CD14-positive monocyte (primary cell): ENCODE data around the gene PDZRN3. TPM values are rescaled to one million over a fixed set of nuclear protein-coding genes. Genes with fewer than 3 reads are reported as not detected.

Experiments
- DNase-seq, 3 donors: peaks; one replicate each; pipeline ENCODE4 v3.0.0-alpha.2; 2011 to 2022
- H2AFZ ChIP-seq: 2 replicates; pipeline ENCODE4 v1.6.0; 2012; ENCODE audit warnings: mild to moderate bottlenecking, low read depth, low read length, inconsistent platforms; ENCODE audit not compliant: insufficient read depth, poor library complexity, severe bottlenecking
- H3K27ac ChIP-seq, 2 donors: 1 replicate in 1 of 2; 2 replicates in 1 of 2; pipeline ENCODE4 v1.5.1; 2012 to 2013; ENCODE audit warnings: low read length in 2 of 2, control low read depth in 1 of 2, inconsistent platforms in 1 of 2, low read depth in 1 of 2, mild to moderate bottlenecking in 1 of 2
- H3K27me3 ChIP-seq, 2 donors: one replicate each; pipeline versions ENCODE4 v1.6.0 to v1.6.1; 2011 to 2013; ENCODE audit warnings: low read length in 2 of 2; ENCODE audit not compliant: control insufficient read depth in 2 of 2, insufficient read depth in 2 of 2
- H3K36me3 ChIP-seq, 2 donors: replicated peaks in 1 of 2; 1 replicate in 1 of 2; 2 replicates in 1 of 2; pipeline versions ENCODE4 v1.5.1 to v1.6.1; 2012 to 2013; ENCODE audit warnings: low read length in 2 of 2, control low read depth in 1 of 2, inconsistent platforms in 1 of 2, mild to moderate bottlenecking in 1 of 2; ENCODE audit not compliant: insufficient read depth in 2 of 2, control insufficient read depth in 1 of 2
- H3K4me1 ChIP-seq, 2 donors: 1 replicate in 1 of 2; 2 replicates in 1 of 2; pipeline versions ENCODE4 v1.5.1 to v1.6.1; 2012 to 2013; ENCODE audit warnings: low read length in 2 of 2, control low read depth in 1 of 2, inconsistent platforms in 1 of 2, mild to moderate bottlenecking in 1 of 2, moderate library complexity in 1 of 2; ENCODE audit not compliant: insufficient read depth in 2 of 2, control insufficient read depth in 1 of 2
- H3K4me2 ChIP-seq: replicated peaks from 2 replicates; pipeline ENCODE3; 2012; ENCODE audit warnings: low read length, moderate library complexity, mild to moderate bottlenecking; ENCODE audit not compliant: poor library complexity, severe bottlenecking; ENCODE audit errors: extremely low read depth
- H3K4me3 ChIP-seq, 3 experiments: fragments of 200-600 bp in 1 of 3; sonication (generic) in 1 of 3; replicated peaks in 1 of 3; 1 replicate in 2 of 3; 2 replicates in 1 of 3; pipeline ENCODE4 v1.5.1; 2011 to 2013; ENCODE audit warnings: low read length in 3 of 3, mild to moderate bottlenecking in 3 of 3, control low read depth in 2 of 3, low read depth in 2 of 3, inconsistent platforms in 1 of 3, moderate library complexity in 1 of 3
- H3K79me2 ChIP-seq: 2 replicates; pipeline ENCODE4 v1.6.0; 2012; ENCODE audit warnings: mild to moderate bottlenecking, control low read depth, inconsistent platforms, low read length, moderate library complexity; ENCODE audit not compliant: insufficient read depth
- H3K9ac ChIP-seq: 2 replicates; pipeline ENCODE4 v1.6.0; 2017; ENCODE audit warnings: low read length, mild to moderate bottlenecking; ENCODE audit not compliant: insufficient read depth, poor library complexity, severe bottlenecking
- H3K9me3 ChIP-seq, 2 donors: replicated peaks in 1 of 2; 1 replicate in 1 of 2; 2 replicates in 1 of 2; pipeline versions ENCODE4 v1.5.1 to v1.6.1; 2012 to 2013; ENCODE audit warnings: low read length in 2 of 2, control low read depth in 1 of 2; ENCODE audit not compliant: control insufficient read depth in 1 of 2, insufficient read depth in 1 of 2
- H4K20me1 ChIP-seq: 2 replicates; pipeline ENCODE4 v1.6.0; 2012; ENCODE audit warnings: mild to moderate bottlenecking, low read length, control low read depth, moderate library complexity; ENCODE audit not compliant: insufficient read depth
- H3K27ac Mint-ChIP-seq, 7 donors: one replicate each; pipeline ENCODE4 v1.8.0; 2020; ENCODE audit warnings: mild to moderate bottlenecking in 7 of 7, mixed read lengths in 7 of 7, moderate library complexity in 6 of 7, inconsistent platforms in 2 of 7
- H3K27me3 Mint-ChIP-seq, 3 donors: one replicate each; pipeline ENCODE4 v1.8.0; 2021 to 2022; ENCODE audit warnings: low read depth in 3 of 3, mild to moderate bottlenecking in 3 of 3, mixed read lengths in 3 of 3, moderate library complexity in 3 of 3, inconsistent platforms in 1 of 3
- H3K36me3 Mint-ChIP-seq, 2 donors: one replicate each; pipeline ENCODE4 v1.8.0; 2020; ENCODE audit warnings: mixed read lengths in 2 of 2, inconsistent platforms in 1 of 2, mild to moderate bottlenecking in 1 of 2
- H3K4me1 Mint-ChIP-seq: one replicate; pipeline ENCODE4 v1.8.0; 2020; ENCODE audit warnings: mild to moderate bottlenecking, mixed read lengths
- H3K4me3 Mint-ChIP-seq, 2 donors: one replicate each; pipeline ENCODE4 v1.8.0; 2020; ENCODE audit warnings: mild to moderate bottlenecking in 2 of 2, mixed read lengths in 2 of 2, moderate library complexity in 1 of 2
- H3K9me3 Mint-ChIP-seq, 7 donors: one replicate each; pipeline ENCODE4 v1.8.0; 2020 to 2022; ENCODE audit warnings: mixed read lengths in 7 of 7, mild to moderate bottlenecking in 6 of 7, moderate library complexity in 6 of 7, inconsistent platforms in 2 of 7
- WGBS: methylation state at CpG from one replicate; pipeline ENCODE4 v1.1.5; 2013; ENCODE audit warnings: missing lambda C conversion rate; ENCODE audit not compliant: insufficient coverage; 5-methylcytosine and 5-hydroxymethylcytosine counted together
- intact Hi-C, 2 donors: fragments of 100-400 bp; cut with micrococcal nuclease; formaldehyde crosslinking; loops; one replicate each; pipeline versions ENCODE4 v1.15.0 to v1.15.1; 2023
- polyA plus RNA-seq, 3 donors: library from polyadenylated mRNA; depleted of rRNA in 1 of 3; unstranded in 2 of 3; stranded (reverse) in 1 of 3; fragments of 300-500 nt in 2 of 3; fragments of >200 nt in 1 of 3; fragmentation: Illumina TruSeq in 2 of 3; gene quantifications; 1 replicate in 2 of 3; 2 replicates in 1 of 3; pipeline ENCODE4 v1.2.3, GENCODE V29; 2012 to 2021
- TF ChIP-seq, protein P1 (sequence below): fragments of 200-600 bp; IDR thresholded peaks from one replicate; pipeline ENCODE4 v1.8.0; 2022; ENCODE audit warnings: antibody characterized with exemption, mild to moderate bottlenecking

The PDZRN3 gene
- polyA plus RNA-seq, 3 donors = not detected

DNA sequence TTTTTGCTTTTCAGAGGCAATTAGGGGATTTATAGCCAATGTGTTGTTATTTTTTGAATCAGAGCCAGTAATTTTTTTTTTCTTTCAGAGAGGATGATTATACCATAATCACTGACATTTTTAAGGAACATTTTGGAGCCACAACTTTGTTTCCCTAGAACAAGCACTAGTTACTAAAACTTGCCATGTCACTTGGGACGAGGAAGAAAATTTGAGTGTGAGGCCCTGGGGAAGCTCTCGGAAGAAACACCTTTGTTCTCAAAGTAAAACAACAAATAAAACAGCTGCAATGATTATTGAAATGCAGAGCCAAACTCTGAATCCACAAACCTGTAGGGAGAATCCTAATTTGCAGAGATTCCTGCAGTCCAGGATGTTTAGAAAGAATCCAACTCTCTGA is 69.7 kb downstream of the PDZRN3 start:
- no peaks in the 10 kb centered on the region for H3K27me3 ChIP-seq
- no CpG with 5 or more reads among the region's 2 CpGs for WGBS
- intact Hi-C loops = no loop called here
- no peak for DNase-seq
- H3K27ac Mint-ChIP-seq = no peak overlapping the region
- no peaks in the 10 kb centered on the region for H3K4me1 ChIP-seq
- H3K9me3 Mint-ChIP-seq = peaks cover 0 to 4% (median 0%) of the 10 kb centered on the region in 7 donors
- H3K36me3 ChIP-seq = no peaks in the 10 kb centered on the region
- H2AFZ ChIP-seq = no peak overlapping the region
- peaks cover 0 to 2% (median 0%) of the 10 kb centered on the region in 3 donors for H3K27me3 Mint-ChIP-seq
- no peak overlapping the region for H3K27ac ChIP-seq
- no peak overlapping the region for H3K4me3 ChIP-seq
- no peaks in the 10 kb centered on the region for H3K4me1 Mint-ChIP-seq
- no peak overlapping the region for H3K4me3 Mint-ChIP-seq
- H4K20me1 ChIP-seq = no peaks in the 10 kb centered on the region
- no peak overlapping the region for H3K9ac ChIP-seq
- TF ChIP-seq, protein P1, sequence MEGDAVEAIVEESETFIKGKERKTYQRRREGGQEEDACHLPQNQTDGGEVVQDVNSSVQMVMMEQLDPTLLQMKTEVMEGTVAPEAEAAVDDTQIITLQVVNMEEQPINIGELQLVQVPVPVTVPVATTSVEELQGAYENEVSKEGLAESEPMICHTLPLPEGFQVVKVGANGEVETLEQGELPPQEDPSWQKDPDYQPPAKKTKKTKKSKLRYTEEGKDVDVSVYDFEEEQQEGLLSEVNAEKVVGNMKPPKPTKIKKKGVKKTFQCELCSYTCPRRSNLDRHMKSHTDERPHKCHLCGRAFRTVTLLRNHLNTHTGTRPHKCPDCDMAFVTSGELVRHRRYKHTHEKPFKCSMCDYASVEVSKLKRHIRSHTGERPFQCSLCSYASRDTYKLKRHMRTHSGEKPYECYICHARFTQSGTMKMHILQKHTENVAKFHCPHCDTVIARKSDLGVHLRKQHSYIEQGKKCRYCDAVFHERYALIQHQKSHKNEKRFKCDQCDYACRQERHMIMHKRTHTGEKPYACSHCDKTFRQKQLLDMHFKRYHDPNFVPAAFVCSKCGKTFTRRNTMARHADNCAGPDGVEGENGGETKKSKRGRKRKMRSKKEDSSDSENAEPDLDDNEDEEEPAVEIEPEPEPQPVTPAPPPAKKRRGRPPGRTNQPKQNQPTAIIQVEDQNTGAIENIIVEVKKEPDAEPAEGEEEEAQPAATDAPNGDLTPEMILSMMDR = no peak
- H3K36me3 Mint-ChIP-seq = no peaks in the 10 kb centered on the region
- no peak overlapping the region for H3K4me2 ChIP-seq
- H3K79me2 ChIP-seq = no peaks in the 10 kb centered on the region
- H3K9me3 ChIP-seq = no peaks in the 10 kb centered on the region

GRCh38 chr3:73552700-73553099 is 72.0 kb downstream of the PDZRN3 start:
- Mint-ChIP-seq H3K27ac (no peak overlapping the region), H3K27me3 (peaks cover 0 to 2% (median 0%) of the 10 kb centered on the region in 3 donors), H3K4me1 (no peaks in the 10 kb centered on the region), H3K36me3 (no peaks in the 10 kb centered on the region), H3K4me3 (no peak overlapping the region), H3K9me3 (peaks cover 0 to 4% (median 0%) of the 10 kb centered on the region in 7 donors)
- Histone ChIP-seq H3K27ac (no peak overlapping the region), H4K20me1 (no peaks in the 10 kb centered on the region), H3K79me2 (no peaks in the 10 kb centered on the region), H3K4me1 (no peaks in the 10 kb centered on the region), H3K4me2 (no peak overlapping the region), H3K9me3 (no peaks in the 10 kb centered on the region), H3K27me3 (no peaks in the 10 kb centered on the region), H2AFZ (no peak overlapping the region), H3K9ac (no peak overlapping the region), H3K36me3 (no peaks in the 10 kb centered on the region), H3K4me3 (no peak overlapping the region)
- 86% methylated on average over 1 of the region's 4 CpGs for WGBS
- TF ChIP-seq, protein P1 = no peak
- DNase-seq = no peak
- intact Hi-C loops = no loop called here
